Endothelial cell of umbilical vein (primary cell): ENCODE data around the gene CAMKMT. TPM values are rescaled to one million over a fixed set of nuclear protein-coding genes. Genes with fewer than 3 reads are reported as not detected.

Experiments used
- BruUV-seq: library from RNA; stranded (reverse); fragments of 400-500 nt; replicated peaks from 2 replicates; lab custom pipeline; 2021; lab: Mats Ljungman, UMichigan
- CTCF ChIA-PET: fragments of 300-600, 350-600 bp; sonication (Branson Sonifier 250); formaldehyde crosslinking; loops from one replicate; lab custom pipeline; 2021; ENCODE audit warnings: antibody characterized with exemption, inconsistent platforms; lab: Charles Lee
- POLR2A ChIA-PET: fragments of 300-600, 350-600 bp; sonication (Branson Sonifier 250); formaldehyde crosslinking; loops from one replicate; lab custom pipeline; 2021; ENCODE audit warnings: antibody characterized with exemption, inconsistent platforms; lab: Charles Lee
- DNase-seq: peaks from one replicate; pipeline ENCODE4 v3.0.0-alpha.2; 2011; ENCODE audit warnings: low read depth, low spot score
- FAIRE-seq: peaks from 2 replicates; lab custom pipeline; 2011; peaks lifted over from hg19 to GRCh38; lab: Jason Lieb, UNC
- H2AFZ ChIP-seq: 2 replicates; pipeline ENCODE4 v1.6.0; 2012; ENCODE audit warnings: low read depth, low read length, control low read depth, inconsistent platforms
- H3K27ac ChIP-seq: 2 replicates; pipeline ENCODE4 v1.5.1; 2011; ENCODE audit warnings: low read depth, mild to moderate bottlenecking, control low read depth, low read length, moderate library complexity; ENCODE audit not compliant: insufficient read depth
- H3K27me3 ChIP-seq, 2 experiments: 2 replicates each; pipeline versions ENCODE4 v1.6.0 to v1.6.1; 2011; ENCODE audit warnings: low read length in 2 of 2, mixed read lengths in 1 of 2; ENCODE audit not compliant: control insufficient read depth in 2 of 2, insufficient read depth in 2 of 2
- H3K36me3 ChIP-seq, 2 experiments: 2 replicates in 1 of 2; 3 replicates in 1 of 2; pipeline ENCODE4 v1.5.1; 2011; ENCODE audit warnings: low read length in 2 of 2, mild to moderate bottlenecking in 1 of 2, moderate library complexity in 1 of 2; ENCODE audit not compliant: control insufficient read depth in 2 of 2, insufficient read depth in 2 of 2; ENCODE audit errors: extremely low read depth in 1 of 2
- H3K4me1 ChIP-seq: 3 replicates; pipeline ENCODE4 v1.5.1; 2011; ENCODE audit warnings: mild to moderate bottlenecking, low read length; ENCODE audit not compliant: control insufficient read depth, insufficient read depth; ENCODE audit errors: extremely low read depth
- H3K4me2 ChIP-seq: 2 replicates; pipeline ENCODE4 v1.6.1; 2011; ENCODE audit warnings: low read length, control low read depth, mixed read lengths; ENCODE audit not compliant: insufficient read depth
- H3K4me3 ChIP-seq, 3 experiments: fragments of 200-600 bp in 1 of 3; sonication (generic), shearing (Covaris generic) in 1 of 3; replicated peaks in 1 of 3; 2 replicates each; pipeline ENCODE4 v1.5.1; 2011 to 2016; ENCODE audit warnings: control low read depth in 3 of 3, low read length in 3 of 3, mild to moderate bottlenecking in 2 of 3, inconsistent platforms in 1 of 3, low read depth in 1 of 3, moderate library complexity in 1 of 3; ENCODE audit not compliant: insufficient read depth in 1 of 3
- H3K79me2 ChIP-seq: 2 replicates; pipeline ENCODE4 v1.6.0; 2012; ENCODE audit warnings: low read length, inconsistent platforms; ENCODE audit not compliant: control insufficient read depth, insufficient read depth
- H3K9ac ChIP-seq: replicated peaks from 2 replicates; pipeline ENCODE3; 2011; ENCODE audit warnings: low read length, control low read depth; ENCODE audit not compliant: insufficient read depth; ENCODE audit errors: extremely low read depth
- H3K9me1 ChIP-seq: replicated peaks from 3 replicates; pipeline ENCODE4 v1.6.0; 2011; ENCODE audit warnings: mild to moderate bottlenecking, low read length; ENCODE audit not compliant: control insufficient read depth, insufficient read depth; ENCODE audit errors: extremely low read depth
- H3K9me3 ChIP-seq: replicated peaks from 2 replicates; pipeline ENCODE4 v1.5.1; 2012; ENCODE audit warnings: low read length, inconsistent platforms; ENCODE audit not compliant: control insufficient read depth, insufficient read depth
- H4K20me1 ChIP-seq: replicated peaks from 2 replicates; pipeline ENCODE3; 2011; ENCODE audit warnings: mild to moderate bottlenecking, low read length; ENCODE audit not compliant: control insufficient read depth, insufficient read depth; ENCODE audit errors: extremely low read depth
- CTCF ChIP-seq, 2 donors: IDR thresholded peaks; 1 replicate in 1 of 2; 2 replicates in 1 of 2; pipeline ENCODE4 v1.5.1; 2011; ENCODE audit warnings: low read length in 2 of 2, mild to moderate bottlenecking in 2 of 2, moderate library complexity in 2 of 2, control low read depth in 1 of 2, inconsistent platforms in 1 of 2, low read depth in 1 of 2; ENCODE audit not compliant: insufficient read depth in 1 of 2; ENCODE audit errors: extremely low read depth in 1 of 2
- EZH2 ChIP-seq: IDR thresholded peaks from 2 replicates; pipeline ENCODE4 v1.6.1; 2012; ENCODE audit warnings: borderline replicate concordance, low read depth, mild to moderate bottlenecking, moderate library complexity, low read length, inconsistent platforms; ENCODE audit not compliant: severe bottlenecking
- FOS ChIP-seq: IDR thresholded peaks from 2 replicates; pipeline ENCODE4 v1.6.1; 2011; ENCODE audit warnings: mild to moderate bottlenecking, low read length, moderate library complexity, borderline replicate concordance; ENCODE audit not compliant: insufficient read depth
- GATA2 ChIP-seq: IDR thresholded peaks from 2 replicates; pipeline ENCODE4 v1.7.0; 2011; ENCODE audit warnings: low read depth, mild to moderate bottlenecking, moderate library complexity, mixed read lengths, low read length; ENCODE audit not compliant: insufficient read length, insufficient read depth
- JUN ChIP-seq: IDR thresholded peaks from 2 replicates; pipeline ENCODE4 v1.6.1; 2011; ENCODE audit warnings: borderline replicate concordance, low read depth; ENCODE audit not compliant: insufficient read length, insufficient read depth
- MAX ChIP-seq: IDR thresholded peaks from 2 replicates; pipeline ENCODE4 v1.6.1; 2011; ENCODE audit not compliant: insufficient read depth, insufficient read length
- MYC ChIP-seq: IDR thresholded peaks from one replicate; pipeline ENCODE4 v1.6.1; 2011; ENCODE audit warnings: mild to moderate bottlenecking, low read depth, low read length
- POLR2A ChIP-seq: IDR thresholded peaks from 2 replicates; pipeline ENCODE4 v1.6.1; 2012; ENCODE audit warnings: low read depth, mild to moderate bottlenecking, control low read depth, low read length
- POLR2AphosphoS5 ChIP-seq: IDR thresholded peaks from 2 replicates; pipeline ENCODE4 v1.6.1; 2012; ENCODE audit warnings: low read depth, mild to moderate bottlenecking, control low read depth, low read length, moderate library complexity; ENCODE audit not compliant: insufficient read depth
- dilution Hi-C: fragments of 300-500 bp; cut with MboI; formaldehyde crosslinking; loops from one replicate; pipeline ENCODE4 v1.15.0; 2019; ENCODE audit warnings: low sequenced_read_pairs; ENCODE audit not compliant: extremely low pct_ligation_motif_present
- intact Hi-C: fragments of 100-400 bp; cut with micrococcal nuclease; formaldehyde crosslinking; loops from one replicate; pipeline ENCODE4 v1.10.0; 2022
- polyA plus RNA-seq, 4 experiments: library from polyadenylated mRNA; depleted of rRNA in 3 of 4; stranded (reverse) in 3 of 4; unstranded in 1 of 4; fragments of >200 nt; gene quantifications; 2 replicates each; pipeline versions ENCODE4 v1.2.1 to v1.2.3, GENCODE V29; 2011 to 2012; ENCODE audit warnings: missing spikeins in 1 of 4
- total RNA-seq: library from RNA; stranded (reverse); gene quantifications from 2 replicates; pipeline ENCODE4 v1.2.3, GENCODE V29; 2021

Gene CAMKMT
- total and polyA plus RNA-seq, 2 donors (not counting 3 experiments of a cell fraction or from before 2014, with no cell fraction given): 4.1 to 10.7 TPM

GRCh38 chr2:44638649-44639048 lies 276.9 kb downstream of the CAMKMT start:
- Histone ChIP-seq H3K4me2 (no peak overlapping the region), H3K27ac (no peak overlapping the region), H3K27me3 (no peaks in the 10 kb centered on the region), H3K4me1 (no peaks in the 10 kb centered on the region), H2AFZ (no peak overlapping the region), H3K36me3 (no peaks in the 10 kb centered on the region), H4K20me1 (no peaks in the 10 kb centered on the region), H3K9ac (no peak overlapping the region), H3K9me1 (no peaks in the 10 kb centered on the region), H3K79me2 (no peaks in the 10 kb centered on the region), H3K9me3 (no peaks in the 10 kb centered on the region), H3K4me3 (no peak overlapping the region)
- FAIRE-seq: no peak
- BruUV-seq: no TSS peak
- intact Hi-C loops (no loop called here), dilution Hi-C loops (no loop called here)
- CTCF ChIA-PET: interaction anchor here (1.2 to 1.6 kb wide), 2 partner anchors 37 to 159 kb away, joined by 3 to 4 read pairs; no protein-coding TSS in a partner anchor
- DNase-seq: no peak
- POLR2A ChIA-PET: no interaction called here
- TF ChIP-seq FOS (no peak), POLR2A (no peak), JUN (no peak), POLR2AphosphoS5 (no peak), MAX (no peak), MYC (no peak), CTCF (IDR thresholded peaks at IDR 0.05; ENCODE audit: extremely low read depth in 1 of 2, insufficient read depth in 1 of 2, low read depth in 1 of 2, low read length in 2 of 2) (no peak), GATA2 (no peak), EZH2 (no peak)
